K562 (cell line): ENCODE measurements around the gene RAB4B. TPM values are rescaled to one million over a fixed set of nuclear protein-coding genes. Genes with fewer than 3 reads are reported as not detected.

Experiments used
- GABPA ChIP-seq: fragments of 200-800 bp; sonication (Bioruptor generic); conservative IDR thresholded peaks from 2 replicates; pipeline ENCODE4 v1.6.1; 2016; ENCODE audit warnings: low read depth, missing genetic modification characterization, missing compliant biosample characterization
- RBM22 ChIP-seq: fragments of 200-400 bp; formaldehyde crosslinking; IDR thresholded peaks from 2 replicates; pipeline ENCODE4 v1.6.1; 2018; ENCODE audit warnings: low read length, low read depth; ENCODE audit not compliant: poor library complexity, severe bottlenecking
- SAP30 ChIP-seq: fragments of 200-600 bp; sonication (generic); IDR thresholded peaks from 2 replicates; pipeline ENCODE4 v1.6.1; 2012; ENCODE audit warnings: borderline replicate concordance, low read depth, mild to moderate bottlenecking, moderate library complexity, low read length, control low read depth, inconsistent platforms; ENCODE audit not compliant: insufficient read depth, poor library complexity, severe bottlenecking
- TARDBP ChIP-seq: fragments of 450-650 bp; IDR thresholded peaks from 2 replicates; pipeline ENCODE4 v1.6.1; 2016
- TCFL5 ChIP-seq: fragments of 250-450 bp; sonication (Bioruptor Pico); conservative IDR thresholded peaks from 2 replicates; pipeline ENCODE4 v1.6.1; 2021; ENCODE audit warnings: mild to moderate bottlenecking, moderate library complexity, matching md5 sums
- ZC3H11A ChIP-seq: IDR thresholded peaks from 2 replicates; pipeline ENCODE4 v1.6.1; 2012; ENCODE audit warnings: low read depth, low read length, improper control_type of control experiment
- ZNF133 ChIP-seq: fragments of 250-450 bp; sonication (Bioruptor Pico); IDR thresholded peaks from 2 replicates; pipeline ENCODE4 v1.4.0; 2020; ENCODE audit warnings: mild to moderate bottlenecking
- ZNF23 ChIP-seq: fragments of 250-450 bp; sonication (Bioruptor Pico); IDR thresholded peaks from 2 replicates; pipeline ENCODE4 v1.4.0; 2020; ENCODE audit warnings: mild to moderate bottlenecking
- polyA plus RNA-seq, 8 experiments: library from polyadenylated mRNA; depleted of rRNA in 4 of 8; stranded (reverse) in 5 of 8; unstranded in 3 of 8; fragments of >200 nt; fragmentation: Nextera tagmentation in 2 of 8; fragmentation: Illumina TruSeq in 1 of 8; extraction: Ambion mirVana in 2 of 8; extraction: Trizol in 1 of 8; gene quantifications; 2 replicates each; pipeline versions ENCODE4 v1.2.1 to v1.2.3, GENCODE V29; 2011 to 2014; ENCODE audit warnings: inconsistent platforms in 1 of 8, missing spikeins in 1 of 8
- total RNA-seq, 7 experiments: library from RNA; depleted of rRNA in 6 of 7; stranded (reverse); fragments of >200 nt in 6 of 7; fragmentation: Illumina TruSeq in 2 of 7; extraction: Trizol in 2 of 7; gene quantifications; 2 replicates each; pipeline versions ENCODE4 v1.2.1 to v1.2.3, GENCODE V29; 2011 to 2021; ENCODE audit warnings: low replicate concordance in 1 of 7
- TF ChIP-seq, protein P1 (sequence below): fragments of 200-600 bp; sonication (generic); IDR thresholded peaks from one replicate; pipeline ENCODE4 v1.6.1; 2012; ENCODE audit warnings: mild to moderate bottlenecking, low read depth, low read length, inconsistent platforms
- TF ChIP-seq, protein P2 (sequence below): sonication (generic); formaldehyde crosslinking; IDR thresholded peaks from 2 replicates; pipeline ENCODE4 v1.8.0; 2023; ENCODE audit warnings: missing genetic modification reagents, mild to moderate bottlenecking, borderline replicate concordance

RAB4B gene
- total and polyA plus RNA-seq, 9 of the 15 experiments (the other 6 are each of a cell fraction or from before 2014, with no cell fraction given), result 0.28 to 20.4 (median 9.0) TPM

DNA sequence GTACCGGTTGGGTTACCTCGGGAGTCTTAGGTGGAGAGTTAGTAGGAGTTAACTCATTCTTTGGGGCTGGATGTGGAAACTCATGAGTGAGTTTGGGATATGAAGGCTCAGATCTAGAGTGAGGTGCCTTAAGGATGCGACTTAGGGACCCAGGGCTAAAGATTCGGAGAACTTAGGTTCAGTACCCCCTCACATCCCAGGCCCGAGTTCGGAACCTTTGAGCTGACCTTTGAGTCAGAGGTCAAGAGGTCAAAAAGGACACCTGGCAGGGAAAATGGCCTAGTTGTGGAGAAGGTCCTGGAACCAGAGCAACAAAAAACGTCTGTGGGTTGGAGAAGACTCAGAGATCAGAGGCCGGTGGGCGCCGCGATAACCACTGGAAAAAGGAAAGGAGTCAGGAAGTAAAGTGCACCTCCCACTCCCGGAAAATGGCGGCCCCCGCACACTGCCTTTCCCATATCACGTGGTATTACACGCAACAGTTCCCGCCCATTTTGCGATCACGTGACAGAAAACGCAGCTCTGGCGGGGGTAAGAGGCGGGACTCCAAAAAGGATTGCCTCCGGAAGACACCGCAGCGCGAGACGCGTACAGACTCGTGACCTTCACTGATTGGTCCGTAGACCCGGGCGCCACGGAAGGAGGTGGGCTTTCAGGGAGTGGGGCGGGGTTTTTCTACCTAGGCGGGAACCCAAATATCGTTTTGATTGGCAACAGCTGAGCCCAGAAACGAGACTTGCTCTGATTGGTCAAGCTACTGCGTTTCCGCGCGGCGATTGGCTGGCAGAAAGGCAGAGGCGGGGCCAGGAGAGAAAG lies 27.8 kb upstream of the RAB4B start, which contains the start of gene ACTMAP (continued):
- TF ChIP-seq, protein P1, sequence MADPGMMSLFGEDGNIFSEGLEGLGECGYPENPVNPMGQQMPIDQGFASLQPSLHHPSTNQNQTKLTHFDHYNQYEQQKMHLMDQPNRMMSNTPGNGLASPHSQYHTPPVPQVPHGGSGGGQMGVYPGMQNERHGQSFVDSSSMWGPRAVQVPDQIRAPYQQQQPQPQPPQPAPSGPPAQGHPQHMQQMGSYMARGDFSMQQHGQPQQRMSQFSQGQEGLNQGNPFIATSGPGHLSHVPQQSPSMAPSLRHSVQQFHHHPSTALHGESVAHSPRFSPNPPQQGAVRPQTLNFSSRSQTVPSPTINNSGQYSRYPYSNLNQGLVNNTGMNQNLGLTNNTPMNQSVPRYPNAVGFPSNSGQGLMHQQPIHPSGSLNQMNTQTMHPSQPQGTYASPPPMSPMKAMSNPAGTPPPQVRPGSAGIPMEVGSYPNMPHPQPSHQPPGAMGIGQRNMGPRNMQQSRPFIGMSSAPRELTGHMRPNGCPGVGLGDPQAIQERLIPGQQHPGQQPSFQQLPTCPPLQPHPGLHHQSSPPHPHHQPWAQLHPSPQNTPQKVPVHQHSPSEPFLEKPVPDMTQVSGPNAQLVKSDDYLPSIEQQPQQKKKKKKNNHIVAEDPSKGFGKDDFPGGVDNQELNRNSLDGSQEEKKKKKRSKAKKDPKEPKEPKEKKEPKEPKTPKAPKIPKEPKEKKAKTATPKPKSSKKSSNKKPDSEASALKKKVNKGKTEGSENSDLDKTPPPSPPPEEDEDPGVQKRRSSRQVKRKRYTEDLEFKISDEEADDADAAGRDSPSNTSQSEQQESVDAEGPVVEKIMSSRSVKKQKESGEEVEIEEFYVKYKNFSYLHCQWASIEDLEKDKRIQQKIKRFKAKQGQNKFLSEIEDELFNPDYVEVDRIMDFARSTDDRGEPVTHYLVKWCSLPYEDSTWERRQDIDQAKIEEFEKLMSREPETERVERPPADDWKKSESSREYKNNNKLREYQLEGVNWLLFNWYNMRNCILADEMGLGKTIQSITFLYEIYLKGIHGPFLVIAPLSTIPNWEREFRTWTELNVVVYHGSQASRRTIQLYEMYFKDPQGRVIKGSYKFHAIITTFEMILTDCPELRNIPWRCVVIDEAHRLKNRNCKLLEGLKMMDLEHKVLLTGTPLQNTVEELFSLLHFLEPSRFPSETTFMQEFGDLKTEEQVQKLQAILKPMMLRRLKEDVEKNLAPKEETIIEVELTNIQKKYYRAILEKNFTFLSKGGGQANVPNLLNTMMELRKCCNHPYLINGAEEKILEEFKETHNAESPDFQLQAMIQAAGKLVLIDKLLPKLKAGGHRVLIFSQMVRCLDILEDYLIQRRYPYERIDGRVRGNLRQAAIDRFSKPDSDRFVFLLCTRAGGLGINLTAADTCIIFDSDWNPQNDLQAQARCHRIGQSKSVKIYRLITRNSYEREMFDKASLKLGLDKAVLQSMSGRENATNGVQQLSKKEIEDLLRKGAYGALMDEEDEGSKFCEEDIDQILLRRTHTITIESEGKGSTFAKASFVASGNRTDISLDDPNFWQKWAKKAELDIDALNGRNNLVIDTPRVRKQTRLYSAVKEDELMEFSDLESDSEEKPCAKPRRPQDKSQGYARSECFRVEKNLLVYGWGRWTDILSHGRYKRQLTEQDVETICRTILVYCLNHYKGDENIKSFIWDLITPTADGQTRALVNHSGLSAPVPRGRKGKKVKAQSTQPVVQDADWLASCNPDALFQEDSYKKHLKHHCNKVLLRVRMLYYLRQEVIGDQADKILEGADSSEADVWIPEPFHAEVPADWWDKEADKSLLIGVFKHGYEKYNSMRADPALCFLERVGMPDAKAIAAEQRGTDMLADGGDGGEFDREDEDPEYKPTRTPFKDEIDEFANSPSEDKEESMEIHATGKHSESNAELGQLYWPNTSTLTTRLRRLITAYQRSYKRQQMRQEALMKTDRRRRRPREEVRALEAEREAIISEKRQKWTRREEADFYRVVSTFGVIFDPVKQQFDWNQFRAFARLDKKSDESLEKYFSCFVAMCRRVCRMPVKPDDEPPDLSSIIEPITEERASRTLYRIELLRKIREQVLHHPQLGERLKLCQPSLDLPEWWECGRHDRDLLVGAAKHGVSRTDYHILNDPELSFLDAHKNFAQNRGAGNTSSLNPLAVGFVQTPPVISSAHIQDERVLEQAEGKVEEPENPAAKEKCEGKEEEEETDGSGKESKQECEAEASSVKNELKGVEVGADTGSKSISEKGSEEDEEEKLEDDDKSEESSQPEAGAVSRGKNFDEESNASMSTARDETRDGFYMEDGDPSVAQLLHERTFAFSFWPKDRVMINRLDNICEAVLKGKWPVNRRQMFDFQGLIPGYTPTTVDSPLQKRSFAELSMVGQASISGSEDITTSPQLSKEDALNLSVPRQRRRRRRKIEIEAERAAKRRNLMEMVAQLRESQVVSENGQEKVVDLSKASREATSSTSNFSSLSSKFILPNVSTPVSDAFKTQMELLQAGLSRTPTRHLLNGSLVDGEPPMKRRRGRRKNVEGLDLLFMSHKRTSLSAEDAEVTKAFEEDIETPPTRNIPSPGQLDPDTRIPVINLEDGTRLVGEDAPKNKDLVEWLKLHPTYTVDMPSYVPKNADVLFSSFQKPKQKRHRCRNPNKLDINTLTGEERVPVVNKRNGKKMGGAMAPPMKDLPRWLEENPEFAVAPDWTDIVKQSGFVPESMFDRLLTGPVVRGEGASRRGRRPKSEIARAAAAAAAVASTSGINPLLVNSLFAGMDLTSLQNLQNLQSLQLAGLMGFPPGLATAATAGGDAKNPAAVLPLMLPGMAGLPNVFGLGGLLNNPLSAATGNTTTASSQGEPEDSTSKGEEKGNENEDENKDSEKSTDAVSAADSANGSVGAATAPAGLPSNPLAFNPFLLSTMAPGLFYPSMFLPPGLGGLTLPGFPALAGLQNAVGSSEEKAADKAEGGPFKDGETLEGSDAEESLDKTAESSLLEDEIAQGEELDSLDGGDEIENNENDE, result no peak
- TF ChIP-seq ZNF23 (CRISPR knock-in tag) (no peak), TARDBP (no peak), GABPA (tag) (peak; percentile 85), TCFL5 (no peak; the same call in 1 of the 2 replicates), RBM22 (no peak), SAP30 (no peak), ZC3H11A (no peak), ZNF133 (no peak)
- TF ChIP-seq, protein P2, sequence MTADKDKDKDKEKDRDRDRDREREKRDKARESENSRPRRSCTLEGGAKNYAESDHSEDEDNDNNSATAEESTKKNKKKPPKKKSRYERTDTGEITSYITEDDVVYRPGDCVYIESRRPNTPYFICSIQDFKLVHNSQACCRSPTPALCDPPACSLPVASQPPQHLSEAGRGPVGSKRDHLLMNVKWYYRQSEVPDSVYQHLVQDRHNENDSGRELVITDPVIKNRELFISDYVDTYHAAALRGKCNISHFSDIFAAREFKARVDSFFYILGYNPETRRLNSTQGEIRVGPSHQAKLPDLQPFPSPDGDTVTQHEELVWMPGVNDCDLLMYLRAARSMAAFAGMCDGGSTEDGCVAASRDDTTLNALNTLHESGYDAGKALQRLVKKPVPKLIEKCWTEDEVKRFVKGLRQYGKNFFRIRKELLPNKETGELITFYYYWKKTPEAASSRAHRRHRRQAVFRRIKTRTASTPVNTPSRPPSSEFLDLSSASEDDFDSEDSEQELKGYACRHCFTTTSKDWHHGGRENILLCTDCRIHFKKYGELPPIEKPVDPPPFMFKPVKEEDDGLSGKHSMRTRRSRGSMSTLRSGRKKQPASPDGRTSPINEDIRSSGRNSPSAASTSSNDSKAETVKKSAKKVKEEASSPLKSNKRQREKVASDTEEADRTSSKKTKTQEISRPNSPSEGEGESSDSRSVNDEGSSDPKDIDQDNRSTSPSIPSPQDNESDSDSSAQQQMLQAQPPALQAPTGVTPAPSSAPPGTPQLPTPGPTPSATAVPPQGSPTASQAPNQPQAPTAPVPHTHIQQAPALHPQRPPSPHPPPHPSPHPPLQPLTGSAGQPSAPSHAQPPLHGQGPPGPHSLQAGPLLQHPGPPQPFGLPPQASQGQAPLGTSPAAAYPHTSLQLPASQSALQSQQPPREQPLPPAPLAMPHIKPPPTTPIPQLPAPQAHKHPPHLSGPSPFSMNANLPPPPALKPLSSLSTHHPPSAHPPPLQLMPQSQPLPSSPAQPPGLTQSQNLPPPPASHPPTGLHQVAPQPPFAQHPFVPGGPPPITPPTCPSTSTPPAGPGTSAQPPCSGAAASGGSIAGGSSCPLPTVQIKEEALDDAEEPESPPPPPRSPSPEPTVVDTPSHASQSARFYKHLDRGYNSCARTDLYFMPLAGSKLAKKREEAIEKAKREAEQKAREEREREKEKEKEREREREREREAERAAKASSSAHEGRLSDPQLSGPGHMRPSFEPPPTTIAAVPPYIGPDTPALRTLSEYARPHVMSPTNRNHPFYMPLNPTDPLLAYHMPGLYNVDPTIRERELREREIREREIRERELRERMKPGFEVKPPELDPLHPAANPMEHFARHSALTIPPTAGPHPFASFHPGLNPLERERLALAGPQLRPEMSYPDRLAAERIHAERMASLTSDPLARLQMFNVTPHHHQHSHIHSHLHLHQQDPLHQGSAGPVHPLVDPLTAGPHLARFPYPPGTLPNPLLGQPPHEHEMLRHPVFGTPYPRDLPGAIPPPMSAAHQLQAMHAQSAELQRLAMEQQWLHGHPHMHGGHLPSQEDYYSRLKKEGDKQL (CRISPR knock-in tag), result no peak
